Stomach smooth muscle (tissue), 2 donors: ENCODE data around the gene CNPY2.
"Not testable (repeated sequence)": the region's sequence is repeated elsewhere in the genome, so short reads cannot be mapped to it uniquely, and the experiment has no call there.

ENCODE experiments used
- H3K27ac ChIP-seq: one replicate; pipeline ENCODE4 v1.7.0; 2013; ENCODE audit warnings: mild to moderate bottlenecking, low read length, inconsistent platforms
- H3K27me3 ChIP-seq, 2 donors: one replicate each; pipeline ENCODE4 v1.7.0; 2013; ENCODE audit warnings: low read length in 2 of 2; ENCODE audit not compliant: insufficient read depth in 2 of 2, control insufficient read depth in 1 of 2
- H3K36me3 ChIP-seq, 2 donors: one replicate each; pipeline ENCODE4 v1.7.0; 2013; ENCODE audit warnings: low read length in 2 of 2; ENCODE audit not compliant: control insufficient read depth in 2 of 2, insufficient read depth in 2 of 2
- H3K4me1 ChIP-seq: one replicate; pipeline ENCODE4 v1.7.0; 2013; ENCODE audit warnings: low read length; ENCODE audit not compliant: control insufficient read depth, insufficient read depth
- H3K4me3 ChIP-seq, 2 donors: one replicate each; pipeline ENCODE4 v1.7.0; 2013; ENCODE audit warnings: low read length in 2 of 2
- H3K9ac ChIP-seq, 2 donors: one replicate each; pipeline ENCODE4 v1.7.0; 2013; ENCODE audit warnings: low read length in 2 of 2, mild to moderate bottlenecking in 1 of 2
- H3K9me3 ChIP-seq, 2 donors: one replicate each; pipeline ENCODE4 v1.7.0; 2013; ENCODE audit warnings: low read length in 2 of 2; ENCODE audit not compliant: control insufficient read depth in 2 of 2
- donor health status: healthy.
- donor health status: Pancreatic carcinoma.

Gene CNPY2

GRCh38 chr12:56296295-56296694 is 19.5 kb downstream of the CNPY2 start:
- H3K27me3 ChIP-seq = no peaks in the 10 kb centered on the region
- peak overlapping the region in 1 of 2 donors; percentile 10 for H3K9ac ChIP-seq
- peaks cover 26% of the 10 kb centered on the region for H3K4me1 ChIP-seq
- H3K4me3 ChIP-seq = no peak overlapping the region
- peaks cover 5% of the 10 kb centered on the region in 2 donors for H3K36me3 ChIP-seq
- no peak overlapping the region for H3K27ac ChIP-seq
- no peaks in the 10 kb centered on the region for H3K9me3 ChIP-seq

- peaks cover 9% of the 10 kb centered on the region for H3K4me1 ChIP-seq
- H3K9me3 ChIP-seq = no peaks in the 10 kb centered on the region
- H3K27ac ChIP-seq = no peak overlapping the region
- peaks cover 5 to 8% of the 10 kb centered on the region in 2 donors for H3K36me3 ChIP-seq
- no peak overlapping the region for H3K4me3 ChIP-seq
- no peaks in the 10 kb centered on the region for H3K27me3 ChIP-seq
- H3K9ac ChIP-seq = no peak overlapping the region
Observed at GRCh38 chr12:56293795-56294194, 22.0 kb downstream of the CNPY2 start.

GRCh38 chr12:56288705-56289387 is 26.9 kb downstream of the CNPY2 start:
- Histone ChIP-seq H3K4me1 (peaks cover 5% of the 10 kb centered on the region), H3K9ac (no peak overlapping the region), H3K36me3 (peaks cover 13 to 18% of the 10 kb centered on the region in 2 donors), H3K27me3 (no peaks in the 10 kb centered on the region), H3K4me3 (no peak overlapping the region), H3K9me3 (no peaks in the 10 kb centered on the region), H3K27ac (no peak overlapping the region)

- peaks cover 9% of the 10 kb centered on the region for H3K4me1 ChIP-seq
- H3K27me3 ChIP-seq = no peaks in the 10 kb centered on the region
- H3K4me3 ChIP-seq = no peak overlapping the region
- no peak overlapping the region for H3K9ac ChIP-seq
- no peak overlapping the region for H3K27ac ChIP-seq
- peaks cover 26 to 31% of the 10 kb centered on the region in 2 donors for H3K36me3 ChIP-seq
- no peaks in the 10 kb centered on the region for H3K9me3 ChIP-seq
Observed at GRCh38 chr12:56286044-56286830, 29.6 kb downstream of the CNPY2 start.

GRCh38 chr12:56284263-56284662 is 31.5 kb downstream of the CNPY2 start:
- H3K27me3 ChIP-seq, H3K4me3 ChIP-seq, H3K9me3 ChIP-seq, H3K9ac ChIP-seq, H3K27ac ChIP-seq, H3K4me1 ChIP-seq: not testable (repeated sequence)
- H3K36me3 ChIP-seq = peaks cover 29 to 38% of the 10 kb centered on the region in 2 donors

GRCh38 chr12:56282579-56282978 is 33.2 kb downstream of the CNPY2 start:
- Histone ChIP-seq H3K27ac (no peak overlapping the region), H3K36me3 (peaks cover 39 to 47% of the 10 kb centered on the region in 2 donors), H3K4me3 (no peak overlapping the region), H3K9me3 (no peaks in the 10 kb centered on the region), H3K9ac (no peak overlapping the region), H3K27me3 (no peaks in the 10 kb centered on the region), H3K4me1 (peaks cover 6% of the 10 kb centered on the region)

GRCh38 chr12:56282030-56282429 is 33.8 kb downstream of the CNPY2 start:
- Histone ChIP-seq H3K9me3 (no peaks in the 10 kb centered on the region), H3K27me3 (no peaks in the 10 kb centered on the region), H3K27ac (no peak overlapping the region), H3K36me3 (peaks cover 40 to 47% of the 10 kb centered on the region in 2 donors), H3K9ac (no peak overlapping the region), H3K4me1 (peaks cover 5% of the 10 kb centered on the region), H3K4me3 (no peak overlapping the region)

- Histone ChIP-seq H3K36me3 (peaks cover 45 to 50% of the 10 kb centered on the region in 2 donors), H3K9me3 (no peaks in the 10 kb centered on the region), H3K9ac (no peak overlapping the region), H3K4me3 (no peak overlapping the region), H3K4me1 (peaks cover 4% of the 10 kb centered on the region), H3K27me3 (no peaks in the 10 kb centered on the region), H3K27ac (no peak overlapping the region)
Observed at GRCh38 chr12:56280849-56281248, 34.9 kb downstream of the CNPY2 start.

GRCh38 chr12:56278905-56279304 is 36.9 kb downstream of the CNPY2 start:
- peaks cover 52 to 59% of the 10 kb centered on the region in 2 donors for H3K36me3 ChIP-seq
- no peak overlapping the region for H3K4me3 ChIP-seq
- no peak overlapping the region for H3K9ac ChIP-seq
- no peak overlapping the region for H3K27ac ChIP-seq
- peaks cover 4% of the 10 kb centered on the region for H3K4me1 ChIP-seq
- H3K27me3 ChIP-seq = no peaks in the 10 kb centered on the region
- H3K9me3 ChIP-seq = no peaks in the 10 kb centered on the region

- Histone ChIP-seq H3K36me3 (peaks cover 47 to 54% of the 10 kb centered on the region in 2 donors), H3K9me3 (no peaks in the 10 kb centered on the region), H3K27ac (no peak overlapping the region), H3K4me3 (no peak overlapping the region), H3K27me3 (no peaks in the 10 kb centered on the region), H3K4me1 (no peaks in the 10 kb centered on the region), H3K9ac (no peak overlapping the region)
Observed at GRCh38 chr12:56274299-56274698, 41.5 kb downstream of the CNPY2 start.

- not testable (repeated sequence) for H3K4me3 ChIP-seq, H3K9ac ChIP-seq, H3K4me1 ChIP-seq, H3K27me3 ChIP-seq, H3K27ac ChIP-seq, H3K9me3 ChIP-seq
- peaks cover 43 to 45% of the 10 kb centered on the region in 2 donors for H3K36me3 ChIP-seq
Observed at GRCh38 chr12:56272468-56272867, 43.3 kb downstream of the CNPY2 start.
